IPS-20b (cell line): ENCODE measurements around the gene SLC31A2.
A peak's percentile ranks its signal among the peaks of the same experiment; 100 is the strongest.
"Not testable (repeated sequence)": the region's sequence is repeated elsewhere in the genome, so short reads cannot be mapped to it uniquely, and the experiment has no call there.

Source experiments
- H3K27ac ChIP-seq: one replicate; pipeline ENCODE4 v1.5.1; 2013; ENCODE audit warnings: low read length
- H3K27me3 ChIP-seq: 2 replicates; pipeline ENCODE4 v1.6.1; 2013; ENCODE audit warnings: mild to moderate bottlenecking, low read length, inconsistent platforms; ENCODE audit not compliant: insufficient read depth
- H3K36me3 ChIP-seq: 2 replicates; pipeline ENCODE4 v1.6.1; 2013; ENCODE audit warnings: low read depth, mild to moderate bottlenecking, inconsistent platforms, low read length, moderate library complexity; ENCODE audit not compliant: insufficient read depth
- H3K4me1 ChIP-seq: 2 replicates; pipeline ENCODE4 v1.6.1; 2013; ENCODE audit warnings: mild to moderate bottlenecking, control low read depth, inconsistent platforms, low read length, moderate library complexity; ENCODE audit not compliant: insufficient read depth
- H3K4me3 ChIP-seq: 2 replicates; pipeline ENCODE4 v1.5.1; 2013; ENCODE audit warnings: mild to moderate bottlenecking, low read length, inconsistent platforms
- H3K9ac ChIP-seq: 2 replicates; pipeline ENCODE4 v1.6.1; 2013; ENCODE audit warnings: low read depth, mild to moderate bottlenecking, inconsistent platforms, low read length, moderate library complexity
- H3K9me3 ChIP-seq: 2 replicates; pipeline ENCODE4 v1.6.1; 2013; ENCODE audit warnings: mild to moderate bottlenecking, low read depth, low read length, inconsistent platforms; ENCODE audit not compliant: insufficient read depth

The SLC31A2 gene

GRCh38 chr9:113138760-113139159 is 12.0 kb upstream of the SLC31A2 start:
- H3K9me3 ChIP-seq: no peaks in the 10 kb centered on the region; the same call in 1 of the 2 replicates
- no peaks in the 10 kb centered on the region for H3K36me3 ChIP-seq
- H3K4me3 ChIP-seq: no peak overlapping the region
- H3K4me1 ChIP-seq: no peaks in the 10 kb centered on the region
- H3K27me3 ChIP-seq: peaks cover 4% of the 10 kb centered on the region; the same call in 1 of the 2 replicates
- no peak overlapping the region for H3K27ac ChIP-seq
- H3K9ac ChIP-seq: no peak overlapping the region

DNA sequence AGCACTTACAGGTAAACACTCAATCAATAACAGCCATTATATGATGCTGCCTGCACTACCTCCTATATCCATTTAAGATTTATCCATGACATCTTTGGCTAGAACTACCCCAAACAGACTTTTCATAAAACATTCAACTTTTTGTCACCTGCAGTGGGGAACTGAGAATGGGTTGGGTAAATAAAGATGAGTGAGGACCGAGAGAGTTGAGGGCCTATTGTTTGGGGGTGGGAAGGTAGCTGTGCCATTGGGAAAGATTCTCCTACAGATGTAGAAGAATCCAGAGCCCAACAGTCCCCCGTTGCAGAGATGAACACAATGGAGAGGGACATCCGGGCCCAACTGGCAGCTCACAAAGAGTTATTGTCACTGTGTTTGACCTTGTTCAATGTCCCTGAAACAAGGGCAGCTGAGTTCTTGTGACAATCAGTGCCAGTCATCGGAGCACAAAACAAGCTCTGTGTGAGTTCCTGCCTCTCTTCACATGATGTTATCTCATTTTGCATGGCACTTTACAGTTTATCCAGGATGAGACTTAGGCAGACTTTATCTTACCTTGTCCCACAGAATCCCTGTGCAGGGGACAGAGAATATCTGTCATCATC is 11.5 kb upstream of the SLC31A2 start:
- H3K36me3 ChIP-seq: no peaks in the 10 kb centered on the region
- H3K9ac ChIP-seq: no peak overlapping the region
- H3K27ac ChIP-seq: no peak overlapping the region
- H3K4me1 ChIP-seq: no peaks in the 10 kb centered on the region
- peaks cover 3% of the 10 kb centered on the region; the same call in 1 of the 2 replicates for H3K27me3 ChIP-seq
- no peaks in the 10 kb centered on the region; the same call in 1 of the 2 replicates for H3K9me3 ChIP-seq
- H3K4me3 ChIP-seq: no peak overlapping the region

DNA sequence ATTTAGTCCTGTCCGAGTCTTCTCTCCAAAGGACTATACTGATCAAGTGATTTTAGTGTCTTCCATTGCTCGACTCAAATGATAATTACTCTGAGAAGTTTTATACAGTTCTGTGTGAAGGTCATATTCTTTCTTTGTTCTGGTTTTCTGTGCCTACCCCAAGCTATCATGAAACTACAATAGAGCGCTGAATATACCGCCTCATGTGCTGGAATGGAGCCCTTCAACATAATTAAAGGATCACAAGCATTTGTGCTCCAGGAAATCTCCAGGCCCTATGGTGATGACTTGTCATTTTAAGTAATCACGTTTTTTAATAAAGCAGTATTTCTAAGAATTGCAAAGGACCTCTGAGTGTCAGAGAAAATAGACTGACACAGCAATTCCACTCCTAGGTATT is 10.9 kb upstream of the SLC31A2 start:
- Histone ChIP-seq H3K27ac (no peak overlapping the region), H3K4me3 (no peak overlapping the region), H3K27me3 (no peaks in the 10 kb centered on the region), H3K36me3 (no peaks in the 10 kb centered on the region), H3K9me3 (no peaks in the 10 kb centered on the region; the same call in 1 of the 2 replicates), H3K4me1 (no peaks in the 10 kb centered on the region), H3K9ac (no peak overlapping the region)

DNA sequence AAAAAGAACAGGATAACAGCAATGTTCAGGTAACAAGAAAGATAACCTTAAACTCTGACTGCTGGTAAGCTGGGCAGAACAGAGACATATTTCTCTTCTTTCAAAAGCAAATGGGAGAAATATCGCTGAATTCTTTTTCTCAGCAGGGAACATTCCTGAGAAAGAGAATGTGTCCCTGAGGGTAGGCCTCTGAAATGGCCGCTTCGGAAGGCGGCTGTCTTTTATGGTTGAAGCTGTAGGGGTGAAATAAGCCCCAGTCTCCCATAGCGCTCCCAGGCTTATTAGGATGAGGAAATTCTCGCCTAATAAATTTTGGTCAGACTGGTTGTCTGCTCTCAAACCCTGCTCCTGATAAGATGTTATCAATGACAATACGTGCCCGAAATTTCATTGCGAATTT is 9.9 kb upstream of the SLC31A2 start:
- H3K9ac ChIP-seq, H3K27ac ChIP-seq, H3K36me3 ChIP-seq, H3K9me3 ChIP-seq, H3K27me3 ChIP-seq, H3K4me3 ChIP-seq, H3K4me1 ChIP-seq: not testable (repeated sequence)

- H3K36me3 ChIP-seq: no peaks in the 10 kb centered on the region
Observed at GRCh38 chr9:113143432-113144227, 7.2 kb upstream of the SLC31A2 start.

GRCh38 chr9:113148372-113148705 is 2.5 kb upstream of the SLC31A2 start:
- no peaks in the 10 kb centered on the region for H3K4me1 ChIP-seq
- no peaks in the 10 kb centered on the region for H3K9me3 ChIP-seq
- no peak overlapping the region for H3K27ac ChIP-seq
- no peak overlapping the region for H3K9ac ChIP-seq
- H3K27me3 ChIP-seq: peaks cover 25% of the 10 kb centered on the region
- H3K4me3 ChIP-seq: no peak overlapping the region
- H3K36me3 ChIP-seq: no peaks in the 10 kb centered on the region

More at GRCh38 chr9:113143432-113144227, 7.2 kb upstream of the SLC31A2 start:
- Histone ChIP-seq H3K9ac (no peak overlapping the region), H3K4me3 (no peak overlapping the region), H3K27ac (no peak overlapping the region), H3K27me3 (no peaks in the 10 kb centered on the region), H3K9me3 (no peaks in the 10 kb centered on the region; the same call in 1 of the 2 replicates), H3K4me1 (no peaks in the 10 kb centered on the region)

DNA sequence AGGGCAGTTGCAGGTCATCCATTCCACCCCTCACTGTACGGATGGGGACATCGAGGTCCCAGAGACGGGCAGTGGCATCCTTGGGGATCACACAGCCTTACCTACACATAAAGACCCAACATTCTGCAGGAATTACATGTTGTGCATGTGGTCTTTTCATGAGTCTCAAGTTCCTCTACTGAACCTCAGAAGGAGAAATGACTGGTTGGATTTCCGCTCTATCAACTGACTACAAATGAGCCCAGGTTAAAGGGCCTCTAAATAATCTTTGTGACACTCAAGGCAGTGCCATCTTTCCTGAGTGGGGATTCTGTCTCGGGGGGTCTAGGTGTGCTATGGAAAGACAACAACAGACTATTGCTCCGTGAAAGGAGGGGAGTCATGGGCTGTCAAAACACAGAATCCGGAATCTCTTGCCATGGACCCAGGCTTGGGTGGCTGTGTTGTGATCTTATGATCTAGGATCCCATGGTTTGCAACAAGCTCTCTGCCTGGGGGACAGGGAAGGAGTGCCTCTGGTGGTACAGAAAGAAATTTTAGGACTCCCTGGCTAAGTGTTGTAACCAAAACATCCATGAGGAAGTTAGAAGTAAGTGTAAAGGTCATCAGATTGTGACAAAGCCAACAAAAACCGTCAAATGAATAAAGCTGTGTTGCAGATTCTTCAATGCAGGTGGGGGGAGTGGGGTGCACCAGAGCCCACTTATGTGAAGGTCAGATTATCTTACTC is 1.9 kb upstream of the SLC31A2 start:
- H3K27me3 ChIP-seq: peaks cover 25% of the 10 kb centered on the region
- no peaks in the 10 kb centered on the region for H3K4me1 ChIP-seq
- no peaks in the 10 kb centered on the region for H3K9me3 ChIP-seq
- H3K4me3 ChIP-seq: no peak overlapping the region
- no peak overlapping the region for H3K9ac ChIP-seq
- H3K36me3 ChIP-seq: no peaks in the 10 kb centered on the region
- H3K27ac ChIP-seq: no peak overlapping the region

GRCh38 chr9:113149561-113149960 is 1.2 kb upstream of the SLC31A2 start:
- not testable (repeated sequence) for H3K9me3 ChIP-seq, H3K4me1 ChIP-seq, H3K9ac ChIP-seq, H3K27ac ChIP-seq, H3K4me3 ChIP-seq, H3K36me3 ChIP-seq
- H3K27me3 ChIP-seq: peaks cover 25% of the 10 kb centered on the region

- H3K9me3 ChIP-seq: no peaks in the 10 kb centered on the region
- peaks cover 25% of the 10 kb centered on the region for H3K27me3 ChIP-seq
- peaks cover 4% of the 10 kb centered on the region; the same call in 1 of the 2 replicates for H3K4me1 ChIP-seq
- H3K4me3 ChIP-seq: peak overlapping the region; percentile 85
- H3K27ac ChIP-seq: no peak overlapping the region
- H3K9ac ChIP-seq: peak overlapping the region; percentile 58; the same call in 1 of the 2 replicates
- H3K36me3 ChIP-seq: no peaks in the 10 kb centered on the region
Observed at GRCh38 chr9:113151696-113152630, 1.2 kb downstream of the SLC31A2 start.

- no peaks in the 10 kb centered on the region for H3K9me3 ChIP-seq
- no peaks in the 10 kb centered on the region for H3K36me3 ChIP-seq
- H3K4me1 ChIP-seq: peaks cover 4% of the 10 kb centered on the region; the same call in 1 of the 2 replicates
- H3K27me3 ChIP-seq: peaks cover 25% of the 10 kb centered on the region
- H3K9ac ChIP-seq: no peak overlapping the region
- no peak overlapping the region for H3K27ac ChIP-seq
- H3K4me3 ChIP-seq: no peak overlapping the region
Observed at GRCh38 chr9:113152699-113153098, 1.9 kb downstream of the SLC31A2 start.

GRCh38 chr9:113153599-113153998 is 2.8 kb downstream of the SLC31A2 start:
- H3K4me3 ChIP-seq: no peak overlapping the region
- no peaks in the 10 kb centered on the region for H3K9me3 ChIP-seq
- peaks cover 4% of the 10 kb centered on the region; the same call in 1 of the 2 replicates for H3K4me1 ChIP-seq
- peaks cover 25% of the 10 kb centered on the region for H3K27me3 ChIP-seq
- H3K36me3 ChIP-seq: no peaks in the 10 kb centered on the region; the same call in 1 of the 2 replicates
- no peak overlapping the region for H3K27ac ChIP-seq
- H3K9ac ChIP-seq: no peak overlapping the region
